Bone marrow (tissue), 2 donors: ENCODE data around the gene AGRN.

Source experiments
- DNase-seq, 2 donors: peaks; one replicate each; lab custom pipeline; 2025; lab: John Stamatoyannopoulos, UW

The AGRN gene

GRCh38 chr1:1082239-1082775 is 62.4 kb downstream of the AGRN start:
- no peak for DNase-seq

- no peak for DNase-seq
Measured at GRCh38 chr1:1082776-1083415, 63.0 kb downstream of the AGRN start.

GRCh38 chr1:1083416-1084371 is 63.8 kb downstream of the AGRN start:
- DNase-seq, result no peak

DNA sequence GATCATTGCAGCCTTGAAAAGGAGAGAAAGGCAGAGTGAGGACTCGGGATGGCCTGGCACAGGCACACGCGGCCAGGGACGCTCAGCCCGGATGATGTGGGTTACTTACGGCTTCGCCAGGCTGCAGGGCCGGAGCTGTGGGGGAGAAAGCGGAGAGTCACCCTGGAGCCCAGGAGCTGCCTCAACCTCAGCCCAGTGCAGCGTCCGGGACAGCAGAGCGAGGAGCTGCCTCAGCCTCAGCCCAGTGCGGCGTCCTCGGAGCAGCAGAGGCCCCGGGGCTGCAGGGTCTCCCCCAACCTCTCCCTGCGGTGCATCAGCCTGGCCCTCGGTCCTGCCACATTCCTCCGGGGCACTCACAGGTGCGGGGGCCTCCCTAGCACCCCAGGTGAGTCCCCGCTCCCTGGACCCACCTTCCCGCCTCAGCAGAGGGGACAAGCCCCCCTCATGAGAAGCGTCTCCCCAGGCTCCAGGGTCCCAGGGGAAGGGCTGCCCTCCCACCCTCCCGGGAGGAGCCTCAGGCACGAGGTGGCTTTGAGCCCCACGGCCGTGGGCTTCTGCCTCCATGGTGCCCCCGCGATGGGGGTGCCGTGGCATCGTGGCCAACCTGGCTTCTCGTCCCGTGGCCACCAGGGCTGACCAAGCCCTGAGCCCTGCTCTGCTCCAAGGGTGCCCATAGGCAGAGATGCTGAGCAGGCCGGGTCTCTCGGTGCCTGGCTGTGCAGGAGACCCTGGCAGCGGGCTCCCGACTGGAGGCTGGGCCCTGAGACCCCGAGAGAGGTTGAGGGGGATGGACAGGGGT is 64.7 kb downstream of the AGRN start:
- no peak for DNase-seq

DNA sequence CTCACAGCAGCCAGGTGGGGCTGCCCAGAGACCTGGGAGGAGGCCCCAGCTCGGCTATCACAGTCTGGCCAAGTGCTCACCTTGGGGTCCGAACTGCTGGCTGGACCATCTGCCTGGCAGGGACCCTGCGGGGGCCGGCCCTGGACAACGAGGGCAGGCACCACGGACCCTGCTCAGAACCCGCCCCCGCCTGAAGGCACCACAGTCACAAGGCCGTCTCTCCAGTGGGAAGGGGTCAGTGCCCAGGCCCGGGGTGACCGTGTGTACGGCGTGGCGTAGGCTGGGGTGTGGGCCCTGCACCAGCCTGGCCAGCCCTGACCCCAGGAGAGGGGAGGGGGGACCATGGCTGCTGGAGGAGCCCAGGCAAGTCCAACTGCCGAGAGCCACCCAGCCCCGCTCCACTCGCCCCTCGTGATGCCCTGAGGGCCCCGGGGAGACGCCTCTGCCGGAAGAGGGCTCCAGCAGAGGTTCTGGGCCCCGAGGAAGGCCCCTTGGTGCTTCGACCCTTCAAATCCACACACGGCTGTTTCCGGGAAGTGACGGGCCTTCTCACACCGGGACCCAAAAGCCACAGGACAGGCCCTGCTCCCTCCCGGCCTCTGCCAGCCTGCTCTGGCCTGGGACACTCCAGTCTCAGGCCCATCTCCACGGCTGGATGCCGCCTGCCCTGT is 65.4 kb downstream of the AGRN start:
- no peak for DNase-seq

- no peak for DNase-seq
Measured at GRCh38 chr1:1085911-1086841, 66.3 kb downstream of the AGRN start.

DNA sequence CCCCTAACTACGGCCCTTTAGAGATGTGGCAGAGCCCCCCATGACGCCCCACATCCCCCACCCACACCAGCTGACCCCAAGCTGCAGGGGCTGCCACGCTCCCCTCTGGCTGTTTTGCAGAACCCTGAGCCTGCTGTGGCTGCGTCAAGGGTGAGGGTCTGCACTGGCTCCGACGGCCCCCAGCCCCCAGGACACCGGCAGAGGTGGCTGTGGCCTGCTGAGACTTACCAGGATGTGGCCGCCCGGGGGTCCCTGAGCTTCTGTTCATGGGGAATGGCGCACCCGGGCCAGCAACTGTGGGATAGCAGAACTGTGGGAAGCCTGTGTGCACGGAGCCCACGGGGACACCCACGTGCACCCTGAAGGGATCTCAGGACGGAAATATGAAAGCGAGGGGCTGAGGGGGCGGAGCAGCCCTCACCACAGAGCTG is 67.0 kb downstream of the AGRN start:
- DNase-seq, result no peak

DNA sequence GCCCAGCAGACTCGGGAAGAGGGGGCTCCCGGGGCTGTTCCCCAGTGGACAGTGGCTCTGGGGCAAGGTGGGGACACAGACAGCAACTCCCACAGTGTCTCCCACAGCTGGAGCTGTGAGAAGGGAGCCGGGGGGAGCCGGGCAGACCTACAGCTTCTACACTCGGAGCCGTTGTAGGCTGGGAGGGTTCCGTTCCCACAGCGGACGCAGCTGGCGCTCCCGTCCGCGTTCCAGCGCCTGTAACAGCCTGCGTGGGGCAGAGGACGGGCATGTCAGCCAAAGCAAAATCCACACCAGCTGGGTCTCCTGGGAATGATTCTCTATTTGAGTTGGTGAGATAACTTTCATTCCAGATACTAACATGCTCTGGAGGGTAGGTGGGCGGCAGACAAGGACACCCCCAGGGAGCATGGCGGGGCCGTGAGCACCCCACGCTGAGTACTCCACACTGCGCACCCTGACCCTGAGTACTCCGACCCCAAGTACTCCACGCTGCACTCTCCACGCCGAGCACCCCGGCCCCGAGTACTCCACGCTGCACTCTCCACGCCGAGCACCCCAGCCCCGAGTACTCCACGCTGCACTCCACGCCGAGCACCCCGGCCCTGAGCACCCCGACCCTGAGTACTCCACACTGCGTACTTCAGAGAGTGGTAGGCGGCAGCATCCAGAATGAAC is 67.6 kb downstream of the AGRN start:
- DNase-seq, result no peak

GRCh38 chr1:1088029-1088800 is 68.3 kb downstream of the AGRN start:
- DNase-seq, result no peak

DNA sequence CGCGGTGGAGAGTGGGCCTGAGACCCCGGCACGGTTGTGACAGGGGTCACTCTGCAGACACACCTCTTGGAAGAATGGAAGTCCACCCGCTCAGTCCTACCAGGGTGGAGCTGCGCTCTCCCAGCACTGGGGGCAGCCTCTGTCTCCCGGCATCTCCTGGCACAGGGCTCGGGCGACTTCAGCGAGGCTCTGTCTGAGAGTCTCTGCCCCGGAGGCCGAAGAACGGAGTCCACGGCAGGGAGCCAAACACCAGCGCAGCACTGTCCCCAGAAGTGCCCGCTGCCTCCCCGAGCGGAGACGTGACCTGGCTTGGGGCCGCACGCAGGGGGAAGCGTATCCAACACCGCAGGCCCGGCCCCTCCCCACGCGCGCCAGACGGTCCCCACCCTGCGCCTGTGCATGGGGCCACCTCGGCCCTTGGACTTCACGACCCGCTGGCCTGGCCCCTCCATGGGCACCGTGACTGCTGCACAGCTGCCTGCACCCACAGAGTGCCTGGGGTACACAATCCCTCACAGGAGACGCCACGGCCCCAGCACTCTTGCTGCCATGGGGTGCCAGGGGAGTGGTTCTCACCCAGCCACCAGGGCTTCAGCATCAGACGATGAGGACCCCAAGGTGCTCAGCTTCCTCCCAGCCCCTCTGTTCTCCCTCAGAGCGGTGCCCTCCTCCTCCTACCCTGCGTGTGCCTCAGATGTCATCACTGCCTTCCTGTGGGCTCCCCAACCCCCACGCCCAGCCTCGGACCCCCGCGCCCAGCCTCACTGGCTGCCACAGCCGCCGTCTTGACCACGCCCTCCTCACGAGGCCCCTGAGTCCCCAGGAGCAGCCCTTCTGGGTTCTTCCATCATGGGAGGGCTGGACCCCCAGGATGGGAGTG is 69.1 kb downstream of the AGRN start:
- no peak for DNase-seq

- DNase-seq, result no peak
Measured at GRCh38 chr1:1089731-1090423, 70.0 kb downstream of the AGRN start.

GRCh38 chr1:1090424-1091343 is 70.8 kb downstream of the AGRN start:
- no peak for DNase-seq

DNA sequence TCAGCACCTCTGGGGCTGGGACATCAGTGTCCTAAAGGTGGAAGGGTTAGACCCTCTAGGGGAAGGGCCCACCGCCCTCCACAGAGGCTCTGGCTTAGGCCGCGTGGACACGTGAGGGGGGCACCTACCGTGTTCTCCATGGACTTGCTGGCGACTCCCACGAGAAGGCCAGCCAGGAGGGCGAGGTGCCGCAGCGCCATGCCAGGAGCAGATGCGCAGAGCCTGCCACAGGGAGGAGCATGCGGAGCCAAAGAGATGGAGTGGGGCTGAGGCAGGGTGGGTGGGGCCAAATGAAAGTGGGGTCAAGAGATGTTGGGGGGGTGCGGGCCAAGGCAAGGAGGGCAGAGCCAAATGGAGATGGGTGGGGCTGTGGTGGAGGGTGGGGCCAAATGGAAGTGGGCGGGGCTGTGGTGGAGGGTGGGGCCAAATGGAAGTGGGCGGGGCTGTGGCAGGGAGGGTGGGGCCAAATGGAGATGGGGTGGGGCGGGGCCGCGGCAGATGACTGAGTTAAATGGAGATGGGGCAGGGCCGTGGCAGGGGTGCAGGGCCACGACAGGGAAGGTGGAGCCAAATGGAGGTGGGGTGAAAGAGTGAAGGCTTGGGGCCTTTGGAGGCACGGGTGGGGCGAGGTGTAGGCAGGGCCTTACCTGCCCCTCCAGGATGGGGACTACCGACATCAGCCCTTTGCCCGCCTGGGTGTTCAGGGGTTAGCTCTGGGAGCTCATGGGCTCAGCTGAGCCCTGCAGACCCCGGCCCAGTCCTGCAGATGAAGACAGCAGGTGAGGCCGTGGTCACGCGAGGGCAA is 71.6 kb downstream of the AGRN start:
- no peak for DNase-seq

DNA sequence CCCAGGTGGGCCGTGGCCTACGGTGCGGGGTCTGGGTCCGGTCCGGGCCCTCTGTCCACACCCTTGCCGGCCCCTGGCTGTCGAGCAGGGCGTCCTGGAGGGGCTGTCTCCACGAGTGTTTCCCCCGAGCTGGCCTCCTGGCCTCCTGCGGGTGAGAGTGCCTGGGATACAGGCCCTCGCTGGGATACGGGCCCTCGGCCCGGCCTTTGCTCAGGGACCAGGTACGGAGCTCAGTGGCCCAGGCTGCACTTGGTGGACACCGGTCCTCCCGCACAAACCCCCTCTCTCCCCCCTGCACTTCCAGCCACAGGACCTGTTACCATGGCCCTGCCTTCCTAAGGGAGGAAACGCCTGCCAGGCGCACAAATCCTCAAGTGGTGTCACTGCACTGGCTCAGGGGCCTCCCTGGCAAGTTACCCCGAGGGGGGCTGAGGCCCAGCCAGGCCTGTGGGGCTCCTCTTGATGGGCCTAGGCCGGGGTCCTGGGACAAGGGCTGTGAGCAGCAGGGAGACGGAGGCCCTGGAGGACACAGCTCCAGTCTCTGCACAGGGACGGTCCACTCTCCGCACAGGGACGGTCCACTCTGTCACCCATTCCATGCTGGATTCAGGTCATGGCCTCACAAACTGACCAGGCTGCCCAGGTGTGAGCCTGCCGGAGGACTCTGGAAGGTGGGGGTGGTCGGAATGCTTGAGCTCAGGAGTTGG is 72.4 kb downstream of the AGRN start:
- DNase-seq, result no peak
